Activated effector memory CD4-positive, alpha-beta T cell treated with Interleukin-2 at 50 U/mL for 16 hours (primary cell): Measurements from ENCODE around the gene TDRD12.
"Not testable (repeated sequence)": the region's sequence is repeated elsewhere in the genome, so short reads cannot be mapped to it uniquely, and the experiment has no call there.

Experiments used
- DNase-seq: peaks from one replicate; pipeline ENCODE4 v3.0.0-alpha.2; 2020

TDRD12 gene

GRCh38 chr19:32813862-32814425 lies 94.4 kb downstream of the TDRD12 start:
- DNase-seq, result no peak

GRCh38 chr19:32814624-32815023 lies 95.1 kb downstream of the TDRD12 start:
- no peak for DNase-seq

GRCh38 chr19:32816555-32817099 lies 97.1 kb downstream of the TDRD12 start:
- DNase-seq, result no peak

GRCh38 chr19:32817569-32818476 lies 98.3 kb downstream of the TDRD12 start:
- no peak for DNase-seq

- DNase-seq, result no peak
These were observed 99.0 kb downstream of the TDRD12 start for GRCh38 chr19:32818536-32818935.

- no peak for DNase-seq
These were observed 100.1 kb downstream of the TDRD12 start for GRCh38 chr19:32819419-32820400.

GRCh38 chr19:32822916-32823746 lies 103.6 kb downstream of the TDRD12 start:
- no peak for DNase-seq

- DNase-seq, result no peak
These were observed 104.2 kb downstream of the TDRD12 start for GRCh38 chr19:32823747-32824102.

GRCh38 chr19:32824191-32824751 lies 104.7 kb downstream of the TDRD12 start:
- no peak for DNase-seq

- DNase-seq, result no peak
These were observed 105.5 kb downstream of the TDRD12 start for GRCh38 chr19:32824916-32825608.

GRCh38 chr19:32828139-32828538 lies 108.6 kb downstream of the TDRD12 start:
- no peak for DNase-seq

GRCh38 chr19:32828643-32829344 lies 109.2 kb downstream of the TDRD12 start:
- no peak for DNase-seq

- no peak for DNase-seq
These were observed 109.9 kb downstream of the TDRD12 start for GRCh38 chr19:32829345-32829896.

- no peak for DNase-seq
These were observed 110.9 kb downstream of the TDRD12 start for GRCh38 chr19:32830231-32831014.

- no peak for DNase-seq
These were observed 112.0 kb downstream of the TDRD12 start for GRCh38 chr19:32831611-32832010.

- not testable (repeated sequence) for DNase-seq
These were observed 112.5 kb downstream of the TDRD12 start for GRCh38 chr19:32832094-32832493.

GRCh38 chr19:32832825-32833224 lies 113.3 kb downstream of the TDRD12 start:
- not testable (repeated sequence) for DNase-seq

- not testable (repeated sequence) for DNase-seq
These were observed 113.8 kb downstream of the TDRD12 start for GRCh38 chr19:32833388-32833787.

GRCh38 chr19:32837531-32837930 lies 118.0 kb downstream of the TDRD12 start:
- no peak for DNase-seq
